Heart right ventricle (tissue), 16 donors: ENCODE data around the gene OR4D1. TPM values are rescaled to one million over a fixed set of nuclear protein-coding genes. Genes with fewer than 3 reads are reported as not detected.

Experiments
- ATAC-seq, 8 donors: fragments of 200-7000 bp; cut with Tn5 transposase; one replicate each; pipeline ENCODE4 v1.9.1; 2020; ENCODE audit warnings: mild to moderate bottlenecking in 8 of 8, moderate library complexity in 8 of 8, moderate number of reproducible peaks in 1 of 8
- DNase-seq, 2 donors: peaks; one replicate each; pipeline ENCODE4 v3.0.0-alpha.2; 2020
- H3K27ac ChIP-seq, 10 donors: fragments of 200-600 bp; sonication (generic) in 2 of 10; one replicate each; pipeline versions ENCODE4 v1.5.0 to v1.8.0; 2020 to 2022; ENCODE audit warnings: mild to moderate bottlenecking in 3 of 10
- H3K27me3 ChIP-seq, 7 donors: fragments of 200-600 bp; one replicate each; pipeline ENCODE4 v1.8.0; 2021 to 2022; ENCODE audit warnings: mild to moderate bottlenecking in 2 of 7
- H3K36me3 ChIP-seq, 9 donors: fragments of 200-600 bp; sonication (generic) in 1 of 9; one replicate each; pipeline versions ENCODE4 v1.5.0 to v1.8.0; 2020 to 2022; ENCODE audit warnings: mild to moderate bottlenecking in 2 of 9
- H3K4me1 ChIP-seq, 9 donors: fragments of 200-600 bp; sonication (generic) in 1 of 9; one replicate each; pipeline versions ENCODE4 v1.5.0 to v1.8.0; 2020 to 2022; ENCODE audit warnings: mild to moderate bottlenecking in 4 of 9
- H3K4me3 ChIP-seq, 10 donors: fragments of 200-600 bp; sonication (generic) in 2 of 10; one replicate each; pipeline versions ENCODE4 v1.5.0 to v1.8.0; 2020 to 2022; ENCODE audit warnings: mild to moderate bottlenecking in 7 of 10, moderate library complexity in 2 of 10
- H3K9me3 ChIP-seq, 11 donors: fragments of 200-600 bp in 10 of 11; sonication (generic) in 2 of 11; one replicate each; pipeline versions ENCODE4 v1.5.0 to v1.8.0; 2013 to 2022; ENCODE audit warnings: mild to moderate bottlenecking in 2 of 11, control low read depth in 1 of 11, moderate library complexity in 1 of 11
- CTCF ChIP-seq, 9 donors: fragments of 200-600 bp; sonication (generic) in 2 of 9; IDR thresholded peaks; one replicate each; pipeline versions ENCODE4 v1.5.0 to v1.8.0; 2021 to 2022; ENCODE audit warnings: antibody characterized with exemption in 9 of 9, mild to moderate bottlenecking in 5 of 9, moderate library complexity in 1 of 9
- WGBS, 2 donors: extraction: QIAGEN DNeasy Blood & Tissue Kit; methylation state at CpG; one replicate each; pipeline ENCODE4 v1.1.7; 2013; ENCODE audit warnings: inconsistent platforms in 1 of 2; 5-methylcytosine and 5-hydroxymethylcytosine counted together
- intact Hi-C, 10 donors: fragments of 100-400 bp; cut with DNase I; formaldehyde crosslinking; loops; one replicate each; pipeline versions ENCODE4 v1.11.1 to v1.14.2; 2022
- polyA plus RNA-seq, 2 donors: library from polyadenylated mRNA; stranded (reverse); fragments of 200-250 nt; gene quantifications; one replicate each; pipeline ENCODE4 v1.2.3, GENCODE V29; 2013
- total RNA-seq, 10 donors: library from RNA; stranded (reverse); fragmentation: NEBNext Ultra II Directional in 3 of 10; extraction: Animal tissue kit (Norgen Biotek cat#: 25700) in 3 of 10; gene quantifications; one replicate each; pipeline versions ENCODE4 v1.2.1 to v1.2.4, GENCODE V29; 2021 to 2023
- donor health status: Arrhythmogenic right ventricular cardiomyopathy.
- donor health status: ischemic (EF 13 %, LVEDD 7.1; RV severe dilation, severe dysfunction).
- donor health status: healthy with polysubstance abuse.
- donor health status: DM: no; HTN: yes; CAD: no.
- donor health status: DM: no; HTN: no; CAD: no.
- donor health status: ischemic (EF 25% LVEDD 6.9; RV normal size, moderate dysfunction).
- donor health status: ischemic (EF 25% LVEDD 5.7; RV mildly dilated, moderate dysfunction).
- donor health status: healthy.
- donor health status: DM: yes; HTN: yes; CAD: no.
- donor health status: Ischemic cardiomyopathy.
- donor health status: ischemic (EF 35%, LVEDD 5.7; RV mildly dilated, moderate dysfunction).
- donor health status: nonischemic (EF 11% LVEDD 7.7; RV severe dilation, severe dysfunction).
- donor health status: DM: yes; HTN: yes; CAD: no.
- donor health status: PGD.
- donor health status: ischemic (EF 29% LVEDD 5.4; RV normal size, mild dysfunction).
- donor health status: nonischemic (EF 23%, LVEDD 6.1; RV moderate dilation, normal function).

Gene OR4D1
- total and polyA plus RNA-seq, 12 donors, result 0.07 TPM; not detected in 11

GRCh38 chr17:58161566-58161965 is 13.4 kb downstream of the OR4D1 start:
- no peak overlapping the region for H3K4me3 ChIP-seq
- WGBS, 2 donors, result 70 to 71% methylated on average over 3 of the region's 3 CpGs
- ATAC-seq (no peak), DNase-seq (no peak)
- no peaks in the 10 kb centered on the region for H3K9me3 ChIP-seq
- H3K27ac ChIP-seq, result no peak overlapping the region
- H3K4me1 ChIP-seq, result peaks cover 0 to 13% (median 8%) of the 10 kb centered on the region in 9 donors
- H3K27me3 ChIP-seq, result peaks cover 0 to 87% (median 62%) of the 10 kb centered on the region in 7 donors
- intact Hi-C loops, result no loop called here
- H3K36me3 ChIP-seq, result no peaks in the 10 kb centered on the region
- no peak for TF ChIP-seq CTCF (IDR thresholded peaks at IDR 0.05)

- Histone ChIP-seq H3K27ac (no peak overlapping the region), H3K9me3 (no peaks in the 10 kb centered on the region), H3K27me3 (peaks cover 0 to 75% (median 49%) of the 10 kb centered on the region in 7 donors), H3K4me3 (no peak overlapping the region), H3K36me3 (no peaks in the 10 kb centered on the region), H3K4me1 (no peaks in the 10 kb centered on the region)
- ATAC-seq, result no peak
- DNase-seq, result no peak
- TF ChIP-seq CTCF (IDR thresholded peaks at IDR 0.05), result no peak
- intact Hi-C loops, result no loop called here
- 8 to 13% methylated on average over 2 of the region's 2 CpGs for WGBS, 2 donors
Observed at GRCh38 chr17:58165981-58166380, 17.8 kb downstream of the OR4D1 start.

DNA sequence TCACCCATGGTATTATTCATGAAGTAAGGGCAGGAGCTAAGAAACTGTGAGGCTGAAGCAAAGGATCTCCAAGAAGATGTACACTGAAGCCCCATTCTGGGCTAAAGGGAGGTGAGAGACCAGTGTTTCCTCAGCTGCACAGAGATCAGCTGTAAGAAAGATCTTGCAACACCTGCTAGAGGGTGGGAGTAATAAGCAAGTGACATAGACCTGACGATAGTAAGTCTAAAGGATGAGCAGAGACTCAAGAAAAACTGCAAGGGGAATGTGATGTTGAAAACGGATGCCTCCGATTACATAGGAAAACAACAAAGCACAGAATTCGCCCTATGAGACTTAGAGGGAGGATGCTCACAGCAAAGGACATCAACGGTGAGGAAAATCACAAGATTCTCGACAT is 18.5 kb downstream of the OR4D1 start, which contains the start of gene OR4D2:
Gene OR4D2, plus strand, starts transcription at position 301 of the 400 bp plus-strand sequence. CDS start 2,674 bp downstream, outside the sequence.
- peaks cover 0 to 68% (median 46%) of the 10 kb centered on the region in 7 donors for H3K27me3 ChIP-seq

DNA sequence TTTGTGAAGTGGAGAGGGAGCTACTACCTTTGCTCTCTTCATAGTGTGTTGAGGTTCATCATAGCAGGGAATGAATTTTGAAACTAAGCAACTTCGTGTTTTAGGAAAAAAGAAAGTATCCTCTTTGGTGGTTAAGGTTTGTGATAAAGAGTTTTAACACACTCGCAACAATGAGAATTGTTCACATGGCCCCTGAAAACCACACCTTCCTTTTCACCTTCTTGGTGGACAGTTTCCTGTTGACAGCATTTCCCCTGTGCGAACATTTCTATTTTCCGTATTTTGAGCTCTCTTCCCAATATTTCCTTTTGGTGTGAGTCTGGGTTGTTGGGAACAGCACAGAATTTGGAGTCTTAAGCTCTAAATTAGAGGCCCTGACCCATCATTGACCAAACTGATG is 22.4 kb downstream of the OR4D1 start:
- DNase-seq, result no peak
- Histone ChIP-seq H3K4me3 (no peak overlapping the region), H3K36me3 (no peaks in the 10 kb centered on the region), H3K4me1 (no peaks in the 10 kb centered on the region), H3K27me3 (peaks cover 0 to 50% (median 35%) of the 10 kb centered on the region in 7 donors), H3K9me3 (no peaks in the 10 kb centered on the region), H3K27ac (peak overlapping the region in 1 of 10 donors; percentile 31)
- ATAC-seq, result no peak
- WGBS, 2 donors, result 56% methylated on average over 4 of the region's 4 CpGs
- intact Hi-C loops, result loop anchor here in 1 of 10 donors (5.0 kb wide), 1 partner anchor 53 kb away; no protein-coding TSS in a partner anchor
- no peak for TF ChIP-seq CTCF (IDR thresholded peaks at IDR 0.05)

More for the DNA sequence above, 18.5 kb downstream of the OR4D1 start, which contains the start of gene OR4D2:
- no peak for TF ChIP-seq CTCF (IDR thresholded peaks at IDR 0.05)
- H3K36me3 ChIP-seq, result no peaks in the 10 kb centered on the region
- 63 to 65% methylated on average over 6 of the region's 6 CpGs for WGBS, 2 donors
- DNase-seq, result no peak
- intact Hi-C loops, result no loop called here
- ATAC-seq, result no peak
- H3K9me3 ChIP-seq, result no peaks in the 10 kb centered on the region
- H3K4me1 ChIP-seq, result no peaks in the 10 kb centered on the region
- no peak within 1 kb of the TSS for H3K27ac ChIP-seq
- no peak within 1 kb of the TSS for H3K4me3 ChIP-seq
